Measurements from ENCODE around the gene LAMC2.

LAMC2 gene

GRCh38 chr1:183175631-183176030 lies 10.4 kb upstream of the LAMC2 start:
- no peak for TF ChIP-seq CTCF (IDR thresholded peaks at IDR 0.05; ENCODE audit: poor library complexity, severe bottlenecking)
- no peak for DNase-seq (ENCODE audit: low spot score)
- H3K27me3 ChIP-seq (ENCODE audit: insufficient read depth, poor library complexity, severe bottlenecking) = no peaks in the 10 kb centered on the region
- no peaks in the 10 kb centered on the region for H3K36me3 ChIP-seq (ENCODE audit: low read depth)
- H3K4me3 ChIP-seq (ENCODE audit: severe bottlenecking) = no peak overlapping the region
- H3K4me1 ChIP-seq (ENCODE audit: insufficient read depth, poor library complexity, severe bottlenecking) = peaks cover 12% of the 10 kb centered on the region
- ATAC-seq (ENCODE audit: low read depth) = no peak
- H3K27ac ChIP-seq (ENCODE audit: poor library complexity, severe bottlenecking) = peak overlapping the region; percentile 22
- no peaks in the 10 kb centered on the region for H3K9me3 ChIP-seq (ENCODE audit: severe bottlenecking)

GRCh38 chr1:183178545-183178944 lies 7.5 kb upstream of the LAMC2 start:
- no peak for DNase-seq (ENCODE audit: low spot score)
- no peaks in the 10 kb centered on the region for H3K27me3 ChIP-seq (ENCODE audit: insufficient read depth, poor library complexity, severe bottlenecking)
- no peak for TF ChIP-seq CTCF (IDR thresholded peaks at IDR 0.05; ENCODE audit: poor library complexity, severe bottlenecking)

DNA sequence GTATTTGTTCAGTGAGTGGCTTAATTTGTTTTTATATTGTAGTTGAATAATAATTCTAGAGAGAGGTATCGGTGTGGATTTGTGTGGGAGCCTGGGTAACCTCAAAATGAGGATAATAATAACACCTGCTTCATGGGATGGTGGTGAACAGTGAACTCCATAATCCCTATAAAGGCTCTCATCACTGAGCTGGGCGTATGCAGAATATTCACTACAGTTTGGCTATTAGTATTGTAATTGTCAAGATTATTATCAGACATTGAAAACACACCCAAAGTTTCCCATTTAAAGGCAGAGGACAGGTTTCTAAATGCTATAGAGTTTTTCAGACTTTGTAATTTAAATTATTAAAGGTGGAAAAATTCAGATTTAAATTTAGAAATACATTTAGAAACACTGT lies 7.0 kb upstream of the LAMC2 start:
- peaks cover 18% of the 10 kb centered on the region for H3K4me1 ChIP-seq (ENCODE audit: insufficient read depth, poor library complexity, severe bottlenecking)
- no peaks in the 10 kb centered on the region for H3K9me3 ChIP-seq (ENCODE audit: severe bottlenecking)
- ATAC-seq (ENCODE audit: low read depth) = no peak
- no peaks in the 10 kb centered on the region for H3K36me3 ChIP-seq (ENCODE audit: low read depth)
- H3K27ac ChIP-seq (ENCODE audit: poor library complexity, severe bottlenecking) = peak overlapping the region; percentile 96
- H3K4me3 ChIP-seq (ENCODE audit: severe bottlenecking) = no peak overlapping the region
- DNase-seq (ENCODE audit: low spot score) = no peak
- TF ChIP-seq CTCF (IDR thresholded peaks at IDR 0.05; ENCODE audit: poor library complexity, severe bottlenecking) = no peak
- no peaks in the 10 kb centered on the region for H3K27me3 ChIP-seq (ENCODE audit: insufficient read depth, poor library complexity, severe bottlenecking)

More at GRCh38 chr1:183178545-183178944, 7.5 kb upstream of the LAMC2 start:
- Histone ChIP-seq H3K36me3 (ENCODE audit: low read depth) (no peaks in the 10 kb centered on the region), H3K4me3 (ENCODE audit: severe bottlenecking) (no peak overlapping the region), H3K4me1 (ENCODE audit: insufficient read depth, poor library complexity, severe bottlenecking) (peaks cover 18% of the 10 kb centered on the region), H3K27ac (ENCODE audit: poor library complexity, severe bottlenecking) (peak overlapping the region; percentile 9), H3K9me3 (ENCODE audit: severe bottlenecking) (no peaks in the 10 kb centered on the region)
- no peak for ATAC-seq (ENCODE audit: low read depth)

DNA sequence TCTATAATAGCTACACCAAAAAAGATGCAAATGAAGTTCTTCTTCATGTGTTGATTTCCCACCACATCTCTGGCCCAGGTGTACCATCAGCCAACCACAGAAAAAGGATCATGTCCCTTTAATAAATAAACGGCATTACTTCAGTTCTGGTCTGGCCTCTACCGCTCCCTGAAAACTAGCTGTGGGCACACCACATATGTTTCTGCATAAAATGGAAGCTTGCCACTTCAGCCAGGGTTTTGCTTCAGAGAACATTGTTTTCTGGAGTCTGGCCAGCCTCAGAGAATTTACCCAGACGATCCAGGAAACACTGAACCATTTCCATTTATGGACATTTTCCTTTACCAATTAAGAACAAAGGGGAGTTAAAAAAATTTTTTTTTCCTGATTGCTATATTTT lies 5.8 kb upstream of the LAMC2 start:
- peaks cover 23% of the 10 kb centered on the region for H3K4me1 ChIP-seq (ENCODE audit: insufficient read depth, poor library complexity, severe bottlenecking)
- H3K27ac ChIP-seq (ENCODE audit: poor library complexity, severe bottlenecking) = peak overlapping the region; percentile 96
- H3K27me3 ChIP-seq (ENCODE audit: insufficient read depth, poor library complexity, severe bottlenecking) = no peaks in the 10 kb centered on the region
- ATAC-seq (ENCODE audit: low read depth) = peak; percentile 69
- no peak for DNase-seq (ENCODE audit: low spot score)
- TF ChIP-seq CTCF (IDR thresholded peaks at IDR 0.05; ENCODE audit: poor library complexity, severe bottlenecking) = no peak
- no peak overlapping the region for H3K4me3 ChIP-seq (ENCODE audit: severe bottlenecking)
- no peaks in the 10 kb centered on the region for H3K9me3 ChIP-seq (ENCODE audit: severe bottlenecking)
- no peaks in the 10 kb centered on the region for H3K36me3 ChIP-seq (ENCODE audit: low read depth)

DNA sequence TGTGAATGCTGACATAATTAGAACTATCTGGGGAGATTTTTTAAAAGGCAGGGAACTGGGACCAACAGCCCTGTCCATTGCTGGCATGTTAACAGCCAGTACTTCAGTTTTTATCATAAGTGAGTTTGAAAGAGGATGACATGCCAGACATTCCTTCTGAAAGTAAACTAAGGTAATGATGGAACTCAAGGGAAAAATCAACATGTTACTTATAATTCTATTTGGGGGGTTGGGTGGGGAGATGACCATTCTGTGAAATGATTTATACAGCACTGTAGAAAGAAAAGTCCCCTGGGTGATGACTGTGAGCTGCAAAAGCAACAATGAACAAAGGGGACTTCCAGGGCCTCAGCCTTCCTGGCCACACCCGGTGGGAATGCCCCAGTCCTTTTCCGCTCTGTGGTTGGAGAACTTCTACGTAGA lies 5.4 kb upstream of the LAMC2 start:
- Histone ChIP-seq H3K4me3 (ENCODE audit: severe bottlenecking) (no peak overlapping the region), H3K27ac (ENCODE audit: poor library complexity, severe bottlenecking) (peak overlapping the region; percentile 96), H3K9me3 (ENCODE audit: severe bottlenecking) (no peaks in the 10 kb centered on the region), H3K36me3 (ENCODE audit: low read depth) (no peaks in the 10 kb centered on the region), H3K4me1 (ENCODE audit: insufficient read depth, poor library complexity, severe bottlenecking) (peaks cover 27% of the 10 kb centered on the region), H3K27me3 (ENCODE audit: insufficient read depth, poor library complexity, severe bottlenecking) (no peaks in the 10 kb centered on the region)
- ATAC-seq (ENCODE audit: low read depth) (peak; percentile 79), DNase-seq (ENCODE audit: low spot score) (peak; percentile 67)
- TF ChIP-seq CTCF (IDR thresholded peaks at IDR 0.05; ENCODE audit: poor library complexity, severe bottlenecking) = no peak

Measured in RWPE2 (cell line).